Raji (cell line): ENCODE measurements around the gene SUGP1.

Experiments used
- POLR2A ChIP-seq: IDR thresholded peaks from 2 replicates; pipeline ENCODE4 v1.6.1; 2011; ENCODE audit warnings: low read depth, low read length, control low read depth; ENCODE audit not compliant: insufficient read depth

The SUGP1 gene

DNA sequence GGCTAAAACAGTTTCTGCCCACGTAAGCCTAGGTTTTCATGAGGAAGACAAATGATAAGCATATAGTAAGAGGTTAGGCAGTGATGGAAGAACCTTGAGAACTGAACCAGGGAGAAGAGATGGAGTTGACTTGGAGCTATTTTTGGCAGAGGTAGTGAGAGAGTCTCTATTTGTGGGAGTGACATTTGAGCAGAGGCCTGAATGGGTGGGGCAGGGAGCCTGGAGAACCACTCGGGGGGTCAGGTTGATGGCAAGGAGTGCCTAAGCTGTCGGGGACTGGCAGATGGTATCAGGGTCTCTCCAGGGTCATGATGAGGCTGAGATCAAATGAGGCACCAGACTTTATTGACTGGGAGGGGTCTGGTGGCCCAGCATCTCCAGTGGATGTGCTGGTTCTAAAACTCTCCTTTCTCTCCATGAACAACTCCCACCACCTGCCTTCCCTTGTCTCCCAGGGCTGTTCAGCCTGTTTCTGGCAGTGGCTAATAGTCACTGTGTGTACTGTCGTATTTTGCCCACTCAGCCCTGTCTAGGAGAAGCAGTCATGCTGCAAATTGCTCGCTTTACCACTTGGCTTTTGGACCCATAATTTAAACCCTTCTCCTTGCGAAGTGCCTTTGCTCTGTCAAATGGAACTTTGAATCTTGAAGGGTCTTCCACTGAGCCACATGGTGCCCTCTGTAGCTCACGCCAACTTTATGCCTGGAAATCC lies 3.9 kb upstream of the SUGP1 start:
- no peak for TF ChIP-seq POLR2A

DNA sequence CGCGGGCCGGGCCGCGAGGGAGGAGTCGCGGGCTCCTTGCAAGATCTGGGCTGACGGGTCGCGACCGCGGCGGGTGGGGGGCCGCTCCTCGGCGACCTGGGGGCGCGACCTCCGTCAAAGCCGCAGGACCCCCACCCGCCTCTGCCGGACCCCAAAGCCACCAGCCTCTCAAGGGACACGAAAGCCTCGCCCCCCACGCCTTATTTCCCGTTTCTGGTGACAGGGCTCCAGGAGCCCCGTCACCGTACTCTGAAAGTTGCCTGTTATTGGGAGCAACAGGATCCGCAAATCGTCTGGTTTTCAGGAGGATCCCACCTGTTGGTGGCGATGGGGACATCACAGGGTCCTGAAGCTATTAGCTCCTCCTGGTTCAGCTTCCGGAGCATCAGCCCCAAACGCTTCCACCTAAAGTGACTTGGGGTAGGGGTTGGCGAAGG lies 850 bp upstream of the SUGP1 start:
- TF ChIP-seq POLR2A: no peak

DNA sequence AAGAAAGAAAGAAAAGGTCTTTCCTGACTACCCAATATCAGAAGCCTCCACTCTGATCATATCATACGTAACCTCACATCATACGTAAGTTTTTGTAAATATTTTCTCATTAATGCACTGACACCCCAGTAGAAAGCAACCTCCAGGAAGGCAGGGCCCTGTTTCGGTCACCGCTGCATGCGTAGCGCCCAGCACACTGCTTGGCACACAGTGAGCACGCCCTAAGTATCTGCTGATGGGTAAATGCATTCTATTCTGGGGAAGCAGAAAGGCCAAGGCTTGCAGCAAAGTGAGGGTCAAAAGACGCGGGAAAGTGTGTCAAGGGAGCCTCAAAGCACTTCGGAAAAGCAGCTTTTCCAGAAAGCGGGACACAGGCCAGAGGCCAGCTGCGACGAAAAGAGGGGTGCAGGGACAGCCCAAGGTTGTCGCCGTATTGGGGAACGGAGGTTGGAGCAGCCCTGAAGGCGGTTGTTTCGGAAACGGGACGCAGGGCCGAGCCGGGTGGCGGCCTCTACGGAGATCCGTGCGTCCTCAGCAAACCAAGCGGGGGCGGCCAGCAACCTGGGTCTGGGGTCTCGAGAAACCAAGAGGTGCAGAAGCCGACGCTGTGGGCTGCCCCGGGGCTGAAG lies 463 bp downstream of the SUGP1 start:
- TF ChIP-seq POLR2A: no peak

DNA sequence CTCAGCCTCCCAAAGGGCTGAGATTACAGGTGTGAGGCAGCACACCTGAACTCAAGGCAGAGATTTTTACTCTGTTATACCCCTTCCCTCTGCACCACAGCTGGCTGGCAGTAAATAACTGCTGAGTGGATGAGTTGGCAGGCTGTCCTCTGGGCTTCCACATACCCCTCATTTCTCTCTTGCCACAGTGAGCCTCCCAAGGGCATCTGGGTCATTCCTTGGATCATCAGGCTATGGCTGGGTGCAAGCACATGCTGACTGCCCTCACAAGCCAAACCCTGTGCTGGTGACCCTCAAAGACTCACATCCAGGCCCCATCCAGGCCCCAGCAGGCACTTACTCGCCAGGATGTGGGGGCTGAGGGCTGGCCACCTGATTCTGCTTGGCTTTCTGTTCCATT lies 4.2 kb downstream of the SUGP1 start:
- TF ChIP-seq POLR2A: no peak

DNA sequence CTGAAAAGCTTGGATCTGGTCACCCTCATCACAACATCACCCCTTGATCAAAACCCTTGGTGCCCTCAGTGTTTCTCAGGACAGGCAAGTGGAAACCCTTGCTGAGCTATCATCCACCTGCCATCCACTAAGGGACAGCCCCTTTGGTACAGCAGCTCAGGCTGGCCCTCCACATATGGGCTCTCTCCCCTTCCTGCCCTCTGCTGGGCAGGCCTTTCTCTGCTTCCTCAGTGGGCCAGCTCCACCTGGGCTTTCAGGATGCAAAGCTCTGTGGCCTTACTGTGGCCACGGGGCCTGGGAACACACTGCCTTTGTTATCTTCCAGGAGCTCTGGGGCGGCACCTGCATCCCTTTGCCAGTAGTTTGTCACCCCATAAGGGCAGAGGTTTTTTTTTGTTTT lies 4.9 kb downstream of the SUGP1 start:
- no peak for TF ChIP-seq POLR2A

DNA sequence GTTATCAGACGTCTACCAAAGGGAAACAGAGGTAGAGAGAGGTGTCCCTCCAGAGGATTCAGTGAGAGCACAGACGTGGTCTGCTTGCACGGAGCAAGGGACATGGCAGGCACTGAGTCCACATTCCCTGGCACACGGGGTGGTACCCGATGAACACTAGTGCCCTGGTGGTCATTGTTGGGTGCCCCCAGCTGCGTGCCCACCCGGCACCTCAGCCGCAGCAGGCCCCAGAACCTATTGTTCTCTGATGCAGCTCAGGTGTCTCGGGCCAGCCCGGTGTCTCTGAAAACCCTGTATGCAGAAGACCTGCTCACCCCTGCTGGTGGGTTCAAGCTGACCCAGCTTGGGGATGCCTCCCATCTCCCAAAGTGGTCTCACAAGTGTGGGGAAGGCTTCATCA lies 11.9 kb downstream of the SUGP1 start:
- TF ChIP-seq POLR2A: no peak

DNA sequence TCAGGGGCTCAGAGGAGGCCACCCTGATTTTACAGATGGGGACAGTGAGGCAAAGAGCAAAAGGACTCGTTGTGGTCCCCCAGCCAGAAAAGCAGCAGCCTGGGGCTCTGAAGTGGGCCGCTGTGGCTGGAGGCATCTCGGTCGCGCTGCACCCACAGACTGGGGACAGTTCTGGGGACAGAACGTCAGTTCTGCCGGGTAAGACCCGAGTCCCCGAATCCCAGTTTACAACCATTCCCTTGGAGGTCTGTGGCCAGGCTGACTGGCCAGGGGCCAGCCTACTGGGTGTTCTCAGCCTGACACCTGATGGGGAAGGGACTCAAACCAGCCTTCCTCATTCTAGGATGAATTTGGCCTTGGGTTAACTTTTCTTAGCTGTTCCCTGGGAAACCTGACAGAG lies 14.1 kb downstream of the SUGP1 start:
- no peak for TF ChIP-seq POLR2A

DNA sequence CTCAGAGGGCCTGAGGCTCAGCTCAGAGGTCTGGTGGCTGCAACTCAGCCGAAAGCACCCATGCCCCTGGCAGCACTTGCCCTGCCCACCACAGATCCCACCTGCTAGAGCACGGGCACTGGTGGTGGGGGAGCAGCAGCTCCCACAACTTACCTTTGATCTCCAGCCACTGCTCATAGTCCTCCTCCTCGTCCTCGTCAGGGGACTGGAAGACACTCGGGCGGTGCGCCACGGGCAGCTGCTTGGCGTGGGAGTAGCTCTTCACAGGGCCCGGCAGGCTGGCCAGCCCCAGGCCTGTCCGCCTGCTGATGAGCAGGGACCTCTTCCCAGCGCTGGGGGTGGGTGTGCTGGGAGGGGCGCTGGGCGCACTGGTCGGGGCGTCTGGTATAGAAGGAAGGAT lies 14.6 kb downstream of the SUGP1 start:
- TF ChIP-seq POLR2A: no peak

DNA sequence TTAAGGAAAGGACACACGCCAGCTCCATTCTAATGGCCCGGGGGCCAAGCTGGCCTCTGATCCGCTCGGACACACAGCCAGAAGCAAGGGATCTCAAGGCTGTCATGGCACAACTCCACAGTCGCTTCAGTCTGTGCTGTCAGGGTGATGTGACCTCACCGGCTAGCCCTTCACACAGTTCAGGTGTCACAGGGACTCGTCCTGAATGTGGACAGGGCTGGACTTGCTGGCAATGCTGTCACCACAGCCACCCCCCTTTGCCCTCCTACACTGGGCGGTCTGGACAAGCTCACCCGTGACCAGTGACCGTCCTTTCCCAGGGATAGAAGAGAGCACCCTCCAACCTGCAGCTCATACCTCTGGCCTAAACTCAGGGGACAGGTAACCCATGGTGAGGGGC lies 15.2 kb downstream of the SUGP1 start:
- TF ChIP-seq POLR2A: no peak

DNA sequence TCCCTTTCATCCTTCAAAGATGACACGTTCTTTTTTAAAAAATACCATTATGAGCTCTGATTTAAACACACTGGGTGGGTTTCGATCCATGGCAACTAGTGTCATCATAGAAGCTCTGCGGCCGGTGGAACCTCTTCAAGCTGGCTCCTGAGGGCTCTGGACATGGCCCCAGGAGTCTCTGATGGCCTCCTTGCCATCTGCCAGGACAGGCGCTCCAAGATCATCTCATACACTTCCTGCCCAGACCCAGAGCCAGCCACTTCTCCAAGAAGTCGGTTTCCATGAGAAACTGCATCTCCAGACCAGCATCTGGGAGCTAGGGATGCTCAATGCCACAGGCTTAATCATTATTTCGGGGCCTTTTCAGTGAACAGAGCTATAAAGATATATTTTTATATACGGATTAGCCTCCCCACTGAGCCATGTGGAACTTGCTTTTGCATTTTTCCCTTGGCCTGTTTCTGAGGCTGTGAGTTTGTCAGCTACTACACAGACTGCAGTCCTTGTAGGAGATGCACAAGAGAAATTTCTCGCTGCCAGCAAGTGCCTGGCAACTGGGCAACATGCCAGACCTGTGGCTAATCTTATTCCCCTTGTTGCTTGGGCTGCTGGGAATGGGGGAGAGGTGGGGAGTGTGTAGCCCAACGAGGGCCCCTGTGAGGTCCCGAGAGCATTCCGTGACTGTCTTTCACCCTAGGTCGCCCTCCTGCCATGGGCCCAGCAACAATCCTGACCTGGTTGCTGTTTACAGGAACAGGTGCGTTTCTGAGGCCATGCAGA lies 15.9 kb downstream of the SUGP1 start:
- TF ChIP-seq POLR2A: no peak

DNA sequence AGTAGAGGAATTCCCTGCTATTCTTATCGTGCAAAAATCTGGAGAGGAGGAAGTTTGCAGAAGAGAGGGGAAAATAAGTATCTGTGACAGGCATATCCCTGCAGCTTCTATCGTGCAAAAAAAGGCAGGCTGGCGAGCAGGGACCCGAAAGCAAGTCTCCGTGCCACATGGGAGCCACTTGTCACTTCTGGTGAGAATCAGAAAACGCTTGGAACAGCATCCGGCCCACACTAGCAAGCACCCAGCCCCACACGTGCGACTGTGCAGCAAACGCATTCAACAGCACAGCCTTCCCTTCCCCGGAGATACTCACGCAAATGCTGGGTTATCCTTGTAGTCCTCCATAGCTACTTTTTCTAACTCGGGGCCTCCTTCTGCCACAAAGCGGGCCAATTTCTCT lies 16.9 kb downstream of the SUGP1 start:
- TF ChIP-seq POLR2A: no peak

DNA sequence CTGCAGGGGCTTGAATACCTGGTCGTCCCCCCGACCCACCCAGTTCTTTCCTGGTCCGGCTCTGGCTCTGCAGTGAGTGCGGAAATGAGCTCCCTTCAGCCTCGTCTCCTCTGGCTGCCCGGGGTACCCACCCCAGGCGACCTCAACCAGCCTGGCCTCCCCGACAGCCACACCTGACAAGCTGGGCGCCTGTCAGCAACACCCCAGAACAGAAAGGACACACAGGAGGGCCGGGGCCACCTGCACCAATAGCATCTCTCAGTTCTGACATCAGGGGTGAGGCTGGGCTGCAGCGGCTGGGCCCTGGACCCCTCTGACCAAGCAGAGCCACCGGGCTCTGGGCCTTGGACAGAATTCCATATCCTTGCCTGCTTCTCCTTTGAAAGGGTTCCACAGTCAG lies 19.7 kb downstream of the SUGP1 start:
- no peak for TF ChIP-seq POLR2A

DNA sequence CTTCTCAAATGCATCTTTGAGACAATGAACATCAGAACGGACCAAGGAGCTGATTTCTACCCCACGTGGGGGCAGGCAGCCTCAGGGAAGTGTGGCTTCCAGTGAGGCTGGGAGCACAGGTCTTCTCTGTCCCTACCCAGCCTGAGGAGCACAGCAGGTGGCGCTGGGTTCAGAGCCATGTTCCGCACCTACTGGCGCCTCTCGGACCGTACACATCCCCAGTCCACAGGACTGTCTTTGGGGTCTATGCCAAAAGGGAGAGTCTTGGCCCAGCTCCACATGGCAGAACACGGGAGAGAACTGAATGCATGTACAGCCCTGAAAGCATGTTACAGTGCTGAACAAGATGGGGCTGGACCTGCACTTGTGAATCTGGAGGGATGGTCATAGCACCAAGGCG lies 22.6 kb downstream of the SUGP1 start:
- TF ChIP-seq POLR2A: no peak

DNA sequence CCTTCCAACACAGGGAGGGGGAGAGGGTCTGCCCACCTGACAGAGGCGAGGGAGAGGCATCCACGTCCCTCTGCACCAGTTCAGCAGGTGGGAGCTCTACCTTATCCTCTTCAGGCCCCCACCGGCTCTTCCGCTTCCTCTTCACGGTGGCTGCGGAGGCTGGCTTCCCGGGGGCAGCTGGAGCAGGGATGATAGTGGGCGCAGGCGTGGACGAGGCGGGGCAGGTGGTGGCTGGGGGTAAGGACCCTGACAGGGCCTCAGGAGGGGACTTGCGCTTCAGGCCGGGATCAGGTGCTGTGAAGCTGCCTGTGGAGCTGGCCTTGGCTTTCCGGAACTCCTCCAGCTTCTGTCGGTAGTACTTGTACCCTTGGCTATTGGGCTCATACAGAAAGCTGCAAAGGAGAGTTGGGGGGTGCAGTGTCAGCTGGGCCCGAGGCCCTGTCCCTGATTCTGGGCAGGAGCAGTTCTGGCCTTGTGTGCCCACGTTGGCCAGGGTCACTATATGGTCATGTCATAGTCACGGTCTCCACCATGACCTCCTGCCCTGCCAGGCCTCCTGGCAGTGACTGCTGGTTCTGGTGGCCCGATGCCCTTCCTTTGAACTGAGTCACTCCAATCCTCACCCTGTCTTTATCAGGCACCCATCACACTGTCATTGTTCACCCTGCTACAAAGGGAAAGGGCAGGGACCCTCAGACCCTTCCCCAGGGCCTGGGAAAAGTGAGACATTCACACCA lies 23.2 kb downstream of the SUGP1 start:
- TF ChIP-seq POLR2A: no peak

DNA sequence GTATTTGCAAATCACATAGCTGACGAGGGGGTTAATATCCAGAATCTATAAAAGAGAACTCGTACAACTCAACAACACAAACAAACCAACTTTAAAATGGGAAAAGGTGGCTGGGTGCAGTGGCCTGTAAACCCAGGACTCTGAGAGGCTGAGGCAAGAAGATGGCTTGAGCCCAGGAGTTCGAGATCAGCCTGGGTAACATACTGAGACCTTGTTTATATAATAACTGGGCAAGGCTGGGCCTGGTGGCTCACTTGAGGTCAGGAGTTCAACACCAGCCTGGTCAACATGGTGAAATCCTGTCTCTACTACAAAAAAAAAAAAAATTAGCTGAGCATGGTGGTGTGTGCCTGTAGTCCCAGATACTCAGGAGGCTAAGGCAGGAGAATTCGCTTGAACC lies 25.4 kb downstream of the SUGP1 start:
- no peak for TF ChIP-seq POLR2A

DNA sequence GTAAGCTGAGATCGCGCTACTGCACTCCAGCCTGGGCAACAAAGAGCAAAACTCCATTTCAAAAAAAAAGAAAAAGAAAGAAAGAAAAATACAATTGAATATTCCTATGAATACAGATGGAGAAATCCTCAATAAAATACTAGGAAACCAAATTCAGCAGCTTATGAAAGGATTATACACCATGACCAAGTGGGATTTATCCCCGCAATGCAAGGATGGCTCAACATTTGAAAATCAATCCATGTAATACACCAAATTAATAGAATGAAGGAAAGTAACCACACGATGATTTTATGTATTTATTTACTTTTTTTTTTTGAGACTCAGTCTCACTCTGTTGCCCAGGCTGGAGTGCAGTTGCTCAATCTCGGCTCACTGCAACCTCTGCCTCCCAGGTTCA lies 27.7 kb downstream of the SUGP1 start:
- TF ChIP-seq POLR2A: no peak

DNA sequence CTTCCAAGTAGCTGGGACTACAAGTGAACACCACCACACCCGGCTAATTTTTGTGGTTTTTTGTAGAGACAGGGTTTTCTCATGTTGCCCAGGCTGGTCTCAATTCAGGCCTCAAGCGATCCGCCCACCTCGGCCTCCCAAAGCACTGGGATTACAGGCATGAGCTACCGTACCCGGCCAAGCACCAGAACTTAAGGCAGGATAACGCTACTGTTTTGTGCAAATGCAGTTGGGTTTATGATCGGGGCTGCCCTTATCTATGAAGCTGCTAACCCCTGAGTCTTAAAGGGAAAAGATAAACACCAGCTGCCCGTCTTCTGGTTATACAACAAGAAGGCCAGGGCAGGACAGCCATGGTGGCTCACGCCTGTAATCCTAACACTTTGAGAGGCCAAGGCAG lies 34.6 kb downstream of the SUGP1 start:
- no peak for TF ChIP-seq POLR2A
